Upper lobe of left lung (tissue), 4 donors: ENCODE measurements around the gene OR2D2.

Experiments
- CTCF ChIP-seq, 6 experiments: fragments of 450-650 bp in 4 of 6; fragments of 200-600 bp in 2 of 6; sonication (generic) in 2 of 6; IDR thresholded peaks; one replicate each; pipeline ENCODE4 v1.5.1; 2016 to 2019; ENCODE audit warnings: antibody characterized with exemption in 6 of 6
- EP300 ChIP-seq, 4 donors: sonication (generic); formaldehyde crosslinking; IDR thresholded peaks; one replicate each; pipeline ENCODE4 v1.5.1; 2017; ENCODE audit warnings: antibody characterized with exemption in 4 of 4, control low read depth in 2 of 4
- POLR2A ChIP-seq, 4 donors: fragments of 450-650 bp; IDR thresholded peaks; one replicate each; pipeline ENCODE4 v1.5.1; 2016 to 2017; ENCODE audit warnings: antibody characterized with exemption in 4 of 4, mild to moderate bottlenecking in 2 of 4
- POLR2AphosphoS5 ChIP-seq, 2 donors: sonication (generic); formaldehyde crosslinking; IDR thresholded peaks; one replicate each; pipeline ENCODE4 v1.5.1; 2017; ENCODE audit warnings: antibody characterized with exemption in 2 of 2

GRCh38 chr11:6876325-6876724, 16.0 kb downstream of the OR2D2 start, which contains the start of gene OR10A4:
- TF ChIP-seq CTCF (IDR thresholded peaks at IDR 0.05) (no peak), POLR2A (IDR thresholded peaks at IDR 0.05) (no peak), EP300 (IDR thresholded peaks at IDR 0.05) (no peak), POLR2AphosphoS5 (IDR thresholded peaks at IDR 0.05) (no peak)
